H1 (cell line): ENCODE measurements around the gene RNU6-7. TPM values are rescaled to one million over a fixed set of nuclear protein-coding genes. Genes with fewer than 3 reads are reported as not detected.

ENCODE experiments used
- CTCF ChIA-PET: fragments of 300-600 bp; sonication (Branson Sonifier 250); formaldehyde crosslinking; loops from one replicate; lab custom pipeline; 2021; ENCODE audit not compliant: partially characterized antibody; lab: Charles Lee
- POLR2A ChIA-PET: fragments of 300-600 bp; sonication (Branson Sonifier 250); formaldehyde crosslinking; loops from one replicate; lab custom pipeline; 2021; ENCODE audit warnings: inconsistent platforms; ENCODE audit not compliant: partially characterized antibody; lab: Charles Lee
- DNase-seq, 2 experiments: peaks; one replicate each; pipeline versions ENCODE4 v3.0.0 to v3.0.0-alpha.2; 2010 to 2022; ENCODE audit warnings: low spot score in 2 of 2, low read depth in 1 of 2, mixed read lengths in 1 of 2
- FAIRE-seq: peaks from 2 replicates; lab custom pipeline; 2011; peaks lifted over from hg19 to GRCh38; lab: Jason Lieb, UNC
- H2AFZ ChIP-seq: 2 replicates; pipeline ENCODE4 v1.8.1; 2012; ENCODE audit warnings: low read length, inconsistent platforms
- H2AK5ac ChIP-seq: 2 replicates; pipeline ENCODE4 v1.6.1; 2013; ENCODE audit warnings: low read depth, low read length
- H2BK120ac ChIP-seq: replicated peaks from 2 replicates; pipeline ENCODE3; 2013; ENCODE audit warnings: low read depth, low read length, inconsistent platforms
- H2BK12ac ChIP-seq: 2 replicates; pipeline ENCODE4 v1.6.1; 2013; ENCODE audit warnings: low read depth, low read length
- H2BK15ac ChIP-seq: 2 replicates; pipeline ENCODE4 v1.6.1; 2013; ENCODE audit warnings: low read length
- H2BK20ac ChIP-seq: 2 replicates; pipeline ENCODE4 v1.6.1; 2013; ENCODE audit warnings: low read length
- H2BK5ac ChIP-seq: 2 replicates; pipeline ENCODE4 v1.6.1; 2013; ENCODE audit warnings: low read depth, low read length
- H3K14ac ChIP-seq: 2 replicates; pipeline ENCODE4 v1.6.1; 2013; ENCODE audit warnings: inconsistent platforms; ENCODE audit not compliant: insufficient read length
- H3K18ac ChIP-seq: 2 replicates; pipeline ENCODE4 v1.6.1; 2013; ENCODE audit warnings: low read length; ENCODE audit errors: extremely low read depth
- H3K23ac ChIP-seq: 2 replicates; pipeline ENCODE4 v1.6.1; 2013; ENCODE audit warnings: inconsistent platforms; ENCODE audit not compliant: insufficient read length
- H3K23me2 ChIP-seq: 2 replicates; pipeline ENCODE4 v1.6.1; 2013; ENCODE audit warnings: low read depth, low read length
- H3K27ac ChIP-seq: 2 replicates; pipeline ENCODE4 v1.6.1; 2011; ENCODE audit warnings: low read depth, low read length, inconsistent platforms
- H3K27me3 ChIP-seq, 4 experiments: replicated peaks in 1 of 4; 1 replicate in 1 of 4; 2 replicates in 3 of 4; pipeline versions ENCODE4 v1.6.1 to v1.8.1; 2011 to 2013; ENCODE audit warnings: low read length in 3 of 4, mild to moderate bottlenecking in 3 of 4, inconsistent platforms in 2 of 4, mixed read lengths in 2 of 4, moderate library complexity in 1 of 4; ENCODE audit not compliant: control insufficient read depth in 3 of 4, insufficient read depth in 3 of 4; ENCODE audit errors: extremely low read depth in 1 of 4
- H3K36me3 ChIP-seq, 4 experiments: 2 replicates each; pipeline versions ENCODE4 v1.6.1 to v1.8.1; 2011 to 2013; ENCODE audit warnings: mild to moderate bottlenecking in 4 of 4, low read length in 3 of 4, moderate library complexity in 2 of 4, control low read depth in 1 of 4, inconsistent platforms in 1 of 4; ENCODE audit not compliant: insufficient read depth in 4 of 4, control insufficient read depth in 2 of 4
- H3K4ac ChIP-seq: replicated peaks from 2 replicates; pipeline ENCODE3; 2013; ENCODE audit warnings: low read length, low read depth, mixed read lengths, inconsistent platforms; ENCODE audit not compliant: insufficient read length
- H3K4me1 ChIP-seq, 4 experiments: replicated peaks in 1 of 4; 1 replicate in 1 of 4; 2 replicates in 3 of 4; pipeline versions ENCODE4 v1.6.1 to v1.8.1; 2011 to 2013; ENCODE audit warnings: low read length in 3 of 4, inconsistent platforms in 2 of 4, mixed read lengths in 1 of 4; ENCODE audit not compliant: insufficient read depth in 4 of 4, control insufficient read depth in 3 of 4
- H3K4me2 ChIP-seq, 2 experiments: 2 replicates each; pipeline versions ENCODE4 v1.6.1 to v1.8.1; 2011 to 2013; ENCODE audit warnings: low read depth in 2 of 2, low read length in 2 of 2, control low read depth in 1 of 2, inconsistent platforms in 1 of 2, mild to moderate bottlenecking in 1 of 2; ENCODE audit not compliant: insufficient read depth in 1 of 2
- H3K4me3 ChIP-seq, 4 experiments: fragments of 200-600, 300-600 bp in 1 of 4; sonication (generic), shearing (Covaris generic), sonication (Bioruptor Twin) in 1 of 4; 2 replicates each; pipeline versions ENCODE4 v1.5.1 to v1.8.1; 2011 to 2016; ENCODE audit warnings: low read length in 4 of 4, low read depth in 3 of 4, control low read depth in 2 of 4, inconsistent platforms in 2 of 4, mild to moderate bottlenecking in 2 of 4, mixed read lengths in 1 of 4, moderate library complexity in 1 of 4; ENCODE audit not compliant: insufficient read depth in 2 of 4; ENCODE audit errors: extremely low read depth in 1 of 4
- H3K56ac ChIP-seq: replicated peaks from 2 replicates; pipeline ENCODE3; 2013; ENCODE audit warnings: low read depth, mild to moderate bottlenecking, mixed read lengths, low read length, inconsistent platforms; ENCODE audit not compliant: insufficient read length
- H3K79me1 ChIP-seq: 2 replicates; pipeline ENCODE4 v1.6.1; 2013; ENCODE audit warnings: low read depth, low read length, control low read depth
- H3K79me2 ChIP-seq, 2 experiments: 2 replicates each; pipeline versions ENCODE4 v1.6.1 to v1.8.1; 2012 to 2013; ENCODE audit warnings: low read length in 2 of 2, mild to moderate bottlenecking in 2 of 2, inconsistent platforms in 1 of 2; ENCODE audit not compliant: insufficient read depth in 2 of 2, control insufficient read depth in 1 of 2
- H3K9ac ChIP-seq, 4 experiments: replicated peaks in 1 of 4; 1 replicate in 1 of 4; 2 replicates in 3 of 4; pipeline versions ENCODE4 v1.6.1 to v1.8.1; 2011 to 2013; ENCODE audit warnings: low read depth in 3 of 4, low read length in 3 of 4, control low read depth in 2 of 4, mild to moderate bottlenecking in 2 of 4, moderate library complexity in 2 of 4, inconsistent platforms in 1 of 4; ENCODE audit errors: extremely low read depth in 1 of 4
- H3K9me3 ChIP-seq, 2 experiments: 2 replicates each; pipeline versions ENCODE4 v1.6.1 to v1.8.1; 2012 to 2013; ENCODE audit warnings: mild to moderate bottlenecking in 2 of 2, moderate library complexity in 2 of 2, control low read depth in 1 of 2, inconsistent platforms in 1 of 2, low read depth in 1 of 2, low read length in 1 of 2, mixed read lengths in 1 of 2; ENCODE audit not compliant: insufficient read depth in 2 of 2
- H4K20me1 ChIP-seq, 2 experiments: replicated peaks in 1 of 2; 2 replicates each; pipeline versions ENCODE3 to v1.8.1; 2011 to 2013; ENCODE audit warnings: inconsistent platforms in 2 of 2, low read length in 2 of 2, mild to moderate bottlenecking in 1 of 2; ENCODE audit not compliant: insufficient read depth in 2 of 2, control insufficient read depth in 1 of 2
- H4K5ac ChIP-seq: 2 replicates; pipeline ENCODE4 v1.6.1; 2013; ENCODE audit warnings: low read length, low read depth, mixed read lengths, inconsistent platforms; ENCODE audit not compliant: insufficient read length
- H4K8ac ChIP-seq: 2 replicates; pipeline ENCODE4 v1.8.0; 2013; ENCODE audit warnings: mild to moderate bottlenecking, moderate library complexity, low read length, inconsistent platforms; ENCODE audit not compliant: insufficient read depth; ENCODE audit errors: extremely low read depth
- H4K91ac ChIP-seq: replicated peaks from 2 replicates; pipeline ENCODE3; 2013; ENCODE audit warnings: low read length, mixed read lengths, inconsistent platforms; ENCODE audit not compliant: insufficient read length
- BCL11A ChIP-seq, 2 experiments: IDR thresholded peaks; one replicate each; pipeline ENCODE4 v1.6.1; 2011; ENCODE audit warnings: low read depth in 2 of 2, low read length in 2 of 2, mild to moderate bottlenecking in 2 of 2
- CBX5 ChIP-seq: fragments of 300-800, 300-1000 bp; sonication (generic); IDR thresholded peaks from 2 replicates; pipeline ENCODE4 v1.7.1; 2016; ENCODE audit warnings: antibody characterized with exemption, low read length, low read depth
- CEBPB ChIP-seq: IDR thresholded peaks from 2 replicates; pipeline ENCODE4 v1.6.1; 2012; ENCODE audit warnings: low read depth, low read length
- CHD1 ChIP-seq: IDR thresholded peaks from 2 replicates; pipeline ENCODE4 v1.6.1; 2012; ENCODE audit warnings: low read depth, low read length, improper control_type of control experiment
- E2F6 ChIP-seq: IDR thresholded peaks from 2 replicates; pipeline ENCODE4 v1.6.1; 2012; ENCODE audit warnings: inconsistent platforms
- GABPA ChIP-seq: IDR thresholded peaks from 2 replicates; pipeline ENCODE4 v1.6.1; 2011; ENCODE audit warnings: mild to moderate bottlenecking, low read length, moderate library complexity, borderline replicate concordance; ENCODE audit not compliant: insufficient read depth
- JUN ChIP-seq: IDR thresholded peaks from 2 replicates; pipeline ENCODE4 v1.6.1; 2011; ENCODE audit warnings: low read depth, mild to moderate bottlenecking, improper control_type of control experiment, low read length
- POLR2A ChIP-seq, 2 experiments: IDR thresholded peaks; 1 replicate in 1 of 2; 2 replicates in 1 of 2; pipeline ENCODE4 v1.6.1; 2011; ENCODE audit warnings: low read depth in 2 of 2, low read length in 2 of 2, mild to moderate bottlenecking in 2 of 2; ENCODE audit errors: control extremely low read depth in 1 of 2
- POLR2AphosphoS5 ChIP-seq: IDR thresholded peaks from 2 replicates; pipeline ENCODE4 v1.6.1; 2011; ENCODE audit warnings: low read depth, low read length
- RAD21 ChIP-seq, 2 experiments: IDR thresholded peaks in 1 of 2; conservative IDR thresholded peaks in 1 of 2; 2 replicates each; pipeline ENCODE4 v1.6.1; 2011; ENCODE audit warnings: low read depth in 2 of 2, low read length in 2 of 2, improper control_type of control experiment in 1 of 2, inconsistent platforms in 1 of 2, mild to moderate bottlenecking in 1 of 2, moderate library complexity in 1 of 2
- RBBP5 ChIP-seq: IDR thresholded peaks from 2 replicates; pipeline ENCODE4 v1.7.1; 2012; ENCODE audit warnings: low read depth, mild to moderate bottlenecking, inconsistent platforms, low read length, moderate library complexity, borderline replicate concordance
- TAF1 ChIP-seq: IDR thresholded peaks from 2 replicates; pipeline ENCODE4 v1.6.1; 2011; ENCODE audit warnings: mild to moderate bottlenecking, low read depth, low read length
- TCF12 ChIP-seq: IDR thresholded peaks from 2 replicates; pipeline ENCODE4 v1.6.1; 2011; ENCODE audit warnings: low read depth, mild to moderate bottlenecking, low read length
- ZNF274 ChIP-seq: IDR thresholded peaks from 2 replicates; pipeline ENCODE4 v1.7.0; 2012; ENCODE audit warnings: low read length, borderline replicate concordance; ENCODE audit errors: extremely low read depth
- WGBS, 2 experiments: shearing (Covaris generic) in 1 of 2; methylation state at CpG; one replicate each; pipeline versions ENCODE4 v1.1.6 to v1.1.7; 2013 to 2015; ENCODE audit warnings: low lambda C conversion rate in 2 of 2, mixed read lengths in 2 of 2, inconsistent platforms in 1 of 2, low coverage in 1 of 2, missing lambda C conversion rate in 1 of 2; ENCODE audit not compliant: insufficient replicate concordance in 2 of 2, insufficient coverage in 1 of 2, insufficient read length in 1 of 2; ENCODE audit errors: extremely low coverage in 1 of 2, missing lambda C conversion rate in 1 of 2; 5-methylcytosine and 5-hydroxymethylcytosine counted together
- polyA plus RNA-seq, 7 experiments: library from polyadenylated mRNA; depleted of rRNA in 3 of 7; stranded (reverse) in 5 of 7; unstranded in 2 of 7; fragments of >200 nt in 5 of 7; fragments of 200-250 nt in 2 of 7; gene quantifications; 1 replicate in 5 of 7; 2 replicates in 1 of 7; 4 replicates in 1 of 7; pipeline versions ENCODE4 v1.2.1 to v1.2.3, GENCODE V29; 2011 to 2013; ENCODE audit warnings: missing spikeins in 2 of 7, mixed read lengths in 2 of 7
- total RNA-seq: library from RNA; stranded (reverse); fragmentation: NEBNext Ultra II Directional; extraction: Animal tissue kit (Norgen Biotek cat#: 25700); gene quantifications from 2 replicates; pipeline ENCODE4 v1.2.1, GENCODE V29; 2021

The RNU6-7 gene
- total and polyA plus RNA-seq, 2 of the 8 experiments (the other 6 are each of a cell fraction or from before 2014, with no cell fraction given), result not detected

DNA sequence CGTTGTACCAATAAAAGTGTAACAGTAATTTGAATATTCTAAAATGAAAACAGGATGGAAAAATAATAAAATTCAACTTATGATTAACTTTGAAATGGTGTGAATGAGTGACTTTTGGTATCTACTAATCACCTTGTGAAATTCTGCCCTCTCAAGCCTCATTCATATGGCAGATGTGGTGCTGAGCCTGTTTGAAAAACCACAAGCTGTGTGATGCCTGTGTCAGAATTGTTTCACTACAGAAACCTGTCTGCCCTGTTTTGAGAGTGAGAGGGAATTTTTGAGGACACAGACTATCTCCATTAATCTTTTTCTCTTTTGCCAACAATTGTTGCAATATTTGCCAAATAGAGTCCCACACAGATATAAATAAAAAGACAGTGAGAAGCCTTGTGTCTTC lies 3.9 kb upstream of the RNU6-7 start:
- Histone ChIP-seq H4K5ac (no peak overlapping the region), H2BK12ac (no peak overlapping the region), H2BK120ac (no peak overlapping the region), H4K91ac (no peak overlapping the region), H2BK20ac (no peak overlapping the region), H3K14ac (no peak overlapping the region), H3K23me2 (peaks cover 17% of the 10 kb centered on the region), H4K8ac (no peak overlapping the region), H3K4me3 (no peak overlapping the region), H3K23ac (no peak overlapping the region), H3K18ac (no peak overlapping the region), H2AK5ac (no peak overlapping the region), H3K27me3 (no peaks in the 10 kb centered on the region; a peak in 1 of 7 replicates), H3K4ac (no peak overlapping the region), H3K4me1 (peaks cover 0 to 4% (median under 1%) of the 10 kb centered on the region in 4 experiments; a peak in 2 of 7 replicates), H2AFZ (no peak overlapping the region), H3K27ac (no peak overlapping the region), H3K36me3 (no peaks in the 10 kb centered on the region), H3K79me2 (no peaks in the 10 kb centered on the region), H3K56ac (no peak overlapping the region), H2BK5ac (no peak overlapping the region), H4K20me1 (peaks cover 0 to 2% of the 10 kb centered on the region in 2 experiments), H3K4me2 (no peak overlapping the region), H2BK15ac (no peak overlapping the region), H3K79me1 (no peaks in the 10 kb centered on the region), H3K9ac (no peak overlapping the region), H3K9me3 (no peaks in the 10 kb centered on the region)
- WGBS, 2 experiments, result 88% methylated on average over 1 of the region's 1 CpG; no CpG with 5 or more reads in 1 of the 2 experiments
- DNase-seq (no peak), FAIRE-seq (no peak)
- POLR2A ChIA-PET, result no interaction called here
- CTCF ChIA-PET, result interaction anchor here (1.0 to 2.0 kb wide), 5 partner anchors 46 to 604 kb away, joined by 3 to 6 read pairs (median 4); no protein-coding TSS in a partner anchor
- TF ChIP-seq ZNF274 (no peak), POLR2AphosphoS5 (no peak), GABPA (no peak), TAF1 (no peak), POLR2A (IDR thresholded peaks at IDR 0.05; ENCODE audit: control extremely low read depth in 1 of 2, low read depth in 2 of 2, low read length in 2 of 2) (no peak), RBBP5 (no peak), JUN (no peak), CBX5 (no peak), TCF12 (no peak), BCL11A (IDR thresholded peaks at IDR 0.05; ENCODE audit: low read depth in 2 of 2, low read length in 2 of 2) (no peak), CHD1 (no peak), E2F6 (no peak), RAD21 (IDR thresholded peaks at IDR 0.05 in 1 of 2, conservative IDR thresholded peaks at IDR 0.05 in 1 of 2; ENCODE audit: low read depth in 2 of 2, low read length in 2 of 2) (no peak), CEBPB (no peak)
